HepG2 (cell line): ENCODE results near the gene WNT1.

Experiments used
- ATF2 ChIP-seq: sonication (generic); formaldehyde crosslinking; IDR thresholded peaks from 2 replicates; pipeline ENCODE4 v1.4.0; 2020; ENCODE audit warnings: missing genetic modification reagents
- MAX ChIP-seq: IDR thresholded peaks from 2 replicates; pipeline ENCODE4 v1.6.1; 2012; ENCODE audit warnings: inconsistent platforms
- PLRG1 ChIP-seq: fragments of 450-650 bp; conservative IDR thresholded peaks from 2 replicates; pipeline ENCODE4 v1.6.1; 2016
- RBM39 ChIP-seq: fragments of 200-400 bp; formaldehyde crosslinking; IDR thresholded peaks from one replicate; pipeline ENCODE4 v1.6.1; 2018; ENCODE audit warnings: antibody characterized with exemption, mild to moderate bottlenecking, low read depth, low read length; ENCODE audit not compliant: poor library complexity, severe bottlenecking
- TOE1 ChIP-seq: sonication (generic); formaldehyde crosslinking; IDR thresholded peaks from 2 replicates; pipeline ENCODE4 v1.4.0; 2020; ENCODE audit warnings: mild to moderate bottlenecking, missing genetic modification reagents
- YY1 ChIP-seq: IDR thresholded peaks from 2 replicates; pipeline ENCODE4 v1.6.1; 2011; ENCODE audit warnings: low read length, low read depth, moderate library complexity, mild to moderate bottlenecking; ENCODE audit not compliant: insufficient read depth, insufficient replicate concordance
- ZIK1 ChIP-seq: sonication (generic); formaldehyde crosslinking; IDR thresholded peaks from 2 replicates; pipeline ENCODE4 v1.5.0; 2020; ENCODE audit warnings: mild to moderate bottlenecking, low read depth, missing genetic modification reagents, borderline replicate concordance

- TF ChIP-seq RBM39 (no peak), ATF2 (no peak), YY1 (no peak), MAX (no peak), ZIK1 (no peak), TOE1 (CRISPR knock-in tag) (no peak), PLRG1 (no peak)
Measured at GRCh38 chr12:48966177-48966895, 11.8 kb upstream of the WNT1 start.
